Measurements from ENCODE around the gene PON3.

PON3 gene

DNA sequence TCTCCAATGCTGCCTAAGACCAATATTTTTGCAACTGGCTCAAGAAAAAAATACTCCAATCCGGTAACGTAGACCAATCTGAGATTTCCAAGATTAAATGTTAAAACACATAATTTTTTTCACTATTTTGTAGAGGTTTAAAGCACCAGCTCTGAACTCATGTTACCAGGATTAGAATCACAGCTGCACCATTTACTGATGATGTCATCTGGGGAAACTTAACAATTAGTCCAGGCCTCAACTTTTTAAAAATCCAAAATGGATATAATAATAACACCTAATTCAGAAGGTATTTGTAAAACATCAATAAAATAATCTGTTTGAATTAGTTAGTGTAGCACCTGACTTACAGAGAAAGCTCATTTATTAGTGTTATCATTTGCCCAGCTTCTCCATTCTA is 86.2 kb downstream of the PON3 start:
- no peak for DNase-seq (ENCODE audit: low spot score)

More for the DNA sequence above, 86.2 kb downstream of the PON3 start:
- TF ChIP-seq, protein P1, sequence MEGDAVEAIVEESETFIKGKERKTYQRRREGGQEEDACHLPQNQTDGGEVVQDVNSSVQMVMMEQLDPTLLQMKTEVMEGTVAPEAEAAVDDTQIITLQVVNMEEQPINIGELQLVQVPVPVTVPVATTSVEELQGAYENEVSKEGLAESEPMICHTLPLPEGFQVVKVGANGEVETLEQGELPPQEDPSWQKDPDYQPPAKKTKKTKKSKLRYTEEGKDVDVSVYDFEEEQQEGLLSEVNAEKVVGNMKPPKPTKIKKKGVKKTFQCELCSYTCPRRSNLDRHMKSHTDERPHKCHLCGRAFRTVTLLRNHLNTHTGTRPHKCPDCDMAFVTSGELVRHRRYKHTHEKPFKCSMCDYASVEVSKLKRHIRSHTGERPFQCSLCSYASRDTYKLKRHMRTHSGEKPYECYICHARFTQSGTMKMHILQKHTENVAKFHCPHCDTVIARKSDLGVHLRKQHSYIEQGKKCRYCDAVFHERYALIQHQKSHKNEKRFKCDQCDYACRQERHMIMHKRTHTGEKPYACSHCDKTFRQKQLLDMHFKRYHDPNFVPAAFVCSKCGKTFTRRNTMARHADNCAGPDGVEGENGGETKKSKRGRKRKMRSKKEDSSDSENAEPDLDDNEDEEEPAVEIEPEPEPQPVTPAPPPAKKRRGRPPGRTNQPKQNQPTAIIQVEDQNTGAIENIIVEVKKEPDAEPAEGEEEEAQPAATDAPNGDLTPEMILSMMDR (IDR thresholded peaks at IDR 0.05; ENCODE audit: extremely low read depth, missing control alignments): no peak

All from GM20000 (cell line).